Raji (cell line): ENCODE measurements around the gene CEMIP2.

Source experiments
- POLR2A ChIP-seq: IDR thresholded peaks from 2 replicates; pipeline ENCODE4 v1.6.1; 2011; ENCODE audit warnings: low read depth, low read length, control low read depth; ENCODE audit not compliant: insufficient read depth

Gene CEMIP2

DNA sequence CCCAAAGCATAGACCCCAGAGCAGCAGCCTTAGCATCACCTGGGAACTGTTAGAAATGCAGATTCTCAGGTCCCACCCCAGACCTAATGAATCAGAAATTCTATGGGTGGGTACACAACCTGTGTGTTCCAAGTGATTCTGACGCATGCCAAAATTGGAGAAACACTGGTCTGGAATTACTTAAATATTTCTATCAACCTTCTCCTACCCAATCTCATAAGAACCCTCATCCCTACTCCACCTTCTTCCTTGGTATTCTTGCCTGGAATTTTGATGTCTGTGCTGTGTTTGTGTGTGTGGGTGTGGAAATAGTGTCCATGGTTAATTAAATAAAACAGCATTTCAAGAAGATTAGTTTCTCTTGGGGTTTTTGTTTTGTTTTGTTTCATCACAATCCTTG is 111.8 kb downstream of the CEMIP2 start:
- TF ChIP-seq POLR2A = no peak

DNA sequence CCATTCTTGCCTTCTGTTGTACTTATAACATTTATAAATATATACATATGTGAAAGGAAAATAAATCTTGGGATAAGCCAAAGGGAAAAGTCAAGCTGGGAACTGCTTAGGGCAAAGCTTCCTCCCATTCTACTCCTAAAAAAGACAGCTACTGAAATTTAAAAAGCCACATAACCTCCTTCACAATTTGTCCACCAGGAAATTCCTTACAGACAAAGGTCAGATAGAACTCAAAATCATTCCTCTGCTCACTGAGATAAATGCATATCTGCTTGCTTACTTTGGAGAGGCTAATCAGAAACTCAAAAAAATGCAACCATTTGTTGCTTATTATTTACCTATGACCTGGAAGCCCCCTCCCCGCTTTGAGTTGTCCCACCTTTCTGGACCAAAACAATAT is 112.5 kb downstream of the CEMIP2 start:
- no peak for TF ChIP-seq POLR2A

DNA sequence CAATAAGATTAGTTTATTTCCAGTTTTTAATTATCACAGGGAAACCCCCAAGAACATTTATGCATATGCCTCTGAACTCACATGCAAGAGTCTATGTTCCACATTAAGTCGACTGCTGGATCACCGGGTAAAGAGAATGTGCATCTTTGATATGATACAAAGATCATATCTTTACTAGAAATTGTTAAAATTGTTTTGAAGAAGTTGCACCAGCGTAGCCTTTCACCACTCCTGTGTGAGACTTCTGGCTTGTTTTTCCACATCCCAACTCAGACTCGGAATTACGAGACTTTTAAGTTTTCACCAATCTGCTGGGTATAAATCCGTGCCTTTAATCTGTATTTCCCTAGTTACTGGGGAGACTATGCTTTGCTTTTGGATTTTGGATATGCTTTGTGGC is 113.2 kb downstream of the CEMIP2 start:
- no peak for TF ChIP-seq POLR2A

DNA sequence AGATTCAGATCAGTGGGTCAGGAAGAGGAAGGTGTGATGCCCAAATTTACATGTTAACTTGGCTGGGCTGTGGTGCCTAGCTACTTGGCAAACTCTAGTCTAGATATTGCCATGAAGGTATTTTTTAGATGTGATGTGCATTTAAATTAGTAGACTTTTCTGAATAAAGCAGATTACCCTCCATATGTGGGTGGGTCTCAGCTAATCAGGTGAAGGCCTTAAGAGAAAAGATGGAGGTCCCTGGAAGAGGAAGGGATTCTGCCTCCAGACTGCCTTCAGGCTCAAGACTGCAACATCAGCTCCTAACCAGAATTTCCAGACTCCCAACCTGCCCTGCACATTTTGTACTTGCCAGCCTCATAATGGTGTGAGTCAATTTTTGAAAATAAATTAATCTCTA is 115.8 kb downstream of the CEMIP2 start:
- no peak for TF ChIP-seq POLR2A

DNA sequence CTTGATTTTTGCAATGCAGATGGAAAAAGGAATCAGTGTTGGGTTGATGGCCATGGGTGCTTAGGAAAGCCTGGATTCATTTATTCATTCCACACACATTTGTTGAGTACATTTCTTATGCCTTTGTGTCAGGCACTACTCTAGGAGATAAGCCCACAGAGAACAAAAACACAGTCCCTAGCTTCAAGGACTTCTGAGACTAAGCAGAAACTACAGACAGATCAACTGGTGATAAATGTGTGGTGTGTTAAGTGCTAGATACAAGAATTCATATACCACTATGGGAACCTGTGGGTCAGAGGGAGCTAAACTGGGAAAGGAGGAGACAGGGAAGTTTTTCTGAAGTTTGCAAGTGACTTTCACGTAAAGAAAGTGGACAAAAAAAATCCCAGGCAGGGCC is 119.9 kb downstream of the CEMIP2 start:
- TF ChIP-seq POLR2A = no peak

DNA sequence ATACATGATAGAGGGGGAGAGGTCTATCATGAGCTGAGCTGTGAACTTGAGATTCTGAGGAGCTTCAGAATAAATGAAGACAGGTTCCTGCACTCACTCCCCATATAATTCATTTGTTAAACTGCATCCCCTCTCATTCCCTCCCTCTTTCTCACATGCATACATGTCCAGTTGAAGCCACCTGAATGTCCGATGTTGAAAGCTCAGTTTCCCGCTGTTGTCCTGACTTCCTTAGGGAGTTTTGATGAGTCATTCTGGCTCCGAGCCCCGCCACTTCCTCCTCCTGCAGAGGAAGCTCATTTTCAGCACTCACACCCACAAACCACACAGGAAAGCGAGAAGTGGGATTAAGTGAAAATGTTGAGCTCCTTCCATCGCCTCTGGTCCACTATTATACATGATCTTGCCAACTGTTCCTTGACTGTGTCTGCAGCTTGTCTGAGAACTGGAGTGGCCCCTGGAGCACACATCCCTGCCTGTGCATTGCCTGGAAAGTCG is 121.2 kb downstream of the CEMIP2 start:
- TF ChIP-seq POLR2A = no peak

DNA sequence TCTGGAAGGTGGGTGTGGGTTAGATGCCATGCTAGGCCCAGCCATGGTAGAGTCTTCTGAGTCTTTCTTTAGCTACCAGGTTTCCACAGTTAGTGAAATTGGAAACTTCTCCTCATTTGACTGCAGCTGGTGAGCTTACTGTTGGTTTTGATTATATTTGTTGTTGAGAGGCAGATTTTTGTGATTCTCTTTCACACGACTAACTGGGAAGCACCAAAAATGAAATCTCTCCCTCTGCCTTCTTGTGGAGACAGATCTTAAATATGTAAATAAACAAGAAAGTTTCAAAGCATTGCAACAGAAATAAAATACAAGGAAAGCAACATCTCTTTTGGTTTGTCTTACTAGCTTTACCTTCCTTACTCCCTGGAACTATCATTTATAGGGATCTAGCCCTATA is 122.2 kb downstream of the CEMIP2 start:
- TF ChIP-seq POLR2A = no peak

DNA sequence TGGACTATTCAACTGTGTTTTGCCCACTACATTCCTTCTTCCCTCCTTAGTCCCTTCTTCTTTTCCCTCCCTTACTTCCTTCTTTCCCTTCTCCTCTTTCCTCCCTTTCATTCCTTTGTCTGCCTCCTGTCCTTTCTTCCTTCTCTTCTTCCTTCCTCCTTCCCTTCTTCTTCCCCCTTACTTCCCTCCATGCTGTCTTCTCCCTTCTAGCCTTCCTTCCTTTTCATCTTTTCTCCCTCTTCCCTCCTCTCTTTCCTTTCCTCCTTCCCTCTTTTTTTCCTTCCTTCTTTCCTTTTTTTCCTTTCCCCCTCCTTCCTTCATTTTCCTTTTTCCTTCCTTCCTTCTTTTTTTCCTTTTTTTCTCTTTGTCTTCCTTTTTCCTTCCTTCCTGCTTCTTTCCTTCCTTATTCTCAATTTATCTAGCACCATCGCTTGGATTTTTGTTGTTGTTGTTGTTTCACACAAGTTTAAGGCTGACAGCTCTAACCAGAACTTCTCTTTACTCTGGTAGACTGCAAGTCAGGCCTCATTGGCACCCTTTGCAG is 123.4 kb downstream of the CEMIP2 start:
- no peak for TF ChIP-seq POLR2A

DNA sequence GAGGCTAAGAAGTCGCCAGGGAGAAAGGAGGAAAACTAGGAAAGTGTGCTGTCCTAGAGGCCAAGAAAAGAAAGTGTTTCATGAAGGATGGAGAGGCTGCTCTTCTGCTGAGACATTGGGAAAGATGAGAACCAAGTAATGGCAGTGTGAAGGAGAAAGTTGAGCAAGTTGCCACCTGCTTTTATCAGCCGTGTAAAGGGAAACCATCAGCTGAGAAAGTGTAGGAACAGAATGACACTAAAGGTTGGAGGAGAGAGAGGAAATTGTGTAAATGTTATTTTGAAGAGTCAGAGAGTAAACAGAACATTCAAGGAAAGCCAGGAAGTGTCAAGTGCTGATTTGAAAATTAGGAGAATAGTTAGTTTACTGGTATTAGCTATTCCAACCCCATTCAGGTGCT is 125.0 kb downstream of the CEMIP2 start:
- no peak for TF ChIP-seq POLR2A

DNA sequence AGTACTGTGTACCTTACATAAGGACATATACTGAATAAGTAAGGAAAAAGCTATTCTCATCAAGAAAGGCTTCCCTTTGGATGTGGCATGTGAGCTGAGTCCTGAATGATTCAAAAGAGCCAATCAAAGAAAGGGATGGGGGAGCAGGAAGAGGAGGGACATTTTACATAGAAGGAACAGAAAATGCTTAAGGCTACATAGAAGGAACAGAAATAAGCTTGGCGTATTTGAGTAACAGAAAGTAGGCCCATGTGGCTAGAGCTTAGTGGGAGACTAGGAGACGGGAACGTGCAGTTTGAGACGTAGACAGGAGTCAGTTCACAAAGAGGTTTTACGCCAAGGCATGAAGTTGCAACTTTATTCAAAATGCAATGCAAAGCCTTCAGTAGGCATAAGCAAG is 126.3 kb downstream of the CEMIP2 start:
- no peak for TF ChIP-seq POLR2A

DNA sequence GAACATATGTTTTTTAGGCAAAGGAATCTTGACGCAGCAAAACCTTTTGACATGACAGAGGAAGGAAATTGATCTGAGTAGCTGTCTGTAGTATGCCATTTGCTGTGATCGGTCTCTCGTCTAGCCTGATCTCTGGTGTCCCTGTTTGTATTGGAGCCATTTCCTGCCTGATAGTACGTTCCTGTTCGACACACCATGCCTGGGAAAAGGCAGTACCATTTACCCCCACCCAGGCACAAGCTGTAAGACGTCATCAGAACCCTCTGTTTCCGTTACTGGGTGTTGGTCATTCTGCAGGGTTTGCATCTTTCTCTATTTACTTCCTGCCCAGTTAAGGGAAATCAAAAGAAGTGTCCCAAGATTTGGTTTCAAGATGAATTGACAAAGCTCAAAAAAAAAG is 129.7 kb downstream of the CEMIP2 start:
- no peak for TF ChIP-seq POLR2A

DNA sequence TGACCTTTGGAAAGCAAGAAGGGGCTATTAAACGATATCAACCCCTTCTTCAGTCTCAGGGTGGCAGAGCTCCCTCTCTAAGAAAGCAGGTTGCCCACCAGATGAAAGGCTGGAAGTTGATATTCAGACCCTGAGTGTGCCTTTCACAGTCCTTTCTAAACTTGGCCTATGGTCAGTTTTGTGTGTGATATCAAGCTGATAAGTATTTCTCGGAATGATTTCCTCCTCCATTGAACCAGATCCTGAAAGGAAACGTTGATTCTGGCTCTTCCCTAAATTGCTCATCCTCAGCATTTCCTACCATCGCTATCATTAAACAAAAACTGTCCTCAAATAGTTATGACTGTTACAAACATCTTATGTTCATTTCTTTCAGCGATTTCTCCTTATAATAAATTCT is 130.4 kb downstream of the CEMIP2 start:
- no peak for TF ChIP-seq POLR2A

DNA sequence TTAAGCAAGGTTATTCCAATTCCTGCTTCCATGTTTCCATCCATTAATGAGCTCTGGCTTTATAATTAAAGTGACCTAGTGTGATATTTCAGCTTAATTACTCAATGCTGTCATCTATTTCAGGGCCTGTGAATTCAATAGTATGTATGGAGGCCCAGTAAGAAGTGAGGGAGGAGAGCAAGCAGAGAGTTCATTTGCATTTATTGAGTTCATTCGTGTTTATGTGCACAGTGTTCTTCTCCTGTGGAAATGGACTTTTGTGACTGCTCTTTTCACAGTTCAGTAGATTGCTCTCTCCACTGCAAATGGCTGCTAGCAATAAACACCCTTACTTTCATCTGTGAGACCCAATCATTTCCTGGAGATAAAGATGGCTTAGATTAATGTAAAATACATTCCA is 130.9 kb downstream of the CEMIP2 start:
- no peak for TF ChIP-seq POLR2A

DNA sequence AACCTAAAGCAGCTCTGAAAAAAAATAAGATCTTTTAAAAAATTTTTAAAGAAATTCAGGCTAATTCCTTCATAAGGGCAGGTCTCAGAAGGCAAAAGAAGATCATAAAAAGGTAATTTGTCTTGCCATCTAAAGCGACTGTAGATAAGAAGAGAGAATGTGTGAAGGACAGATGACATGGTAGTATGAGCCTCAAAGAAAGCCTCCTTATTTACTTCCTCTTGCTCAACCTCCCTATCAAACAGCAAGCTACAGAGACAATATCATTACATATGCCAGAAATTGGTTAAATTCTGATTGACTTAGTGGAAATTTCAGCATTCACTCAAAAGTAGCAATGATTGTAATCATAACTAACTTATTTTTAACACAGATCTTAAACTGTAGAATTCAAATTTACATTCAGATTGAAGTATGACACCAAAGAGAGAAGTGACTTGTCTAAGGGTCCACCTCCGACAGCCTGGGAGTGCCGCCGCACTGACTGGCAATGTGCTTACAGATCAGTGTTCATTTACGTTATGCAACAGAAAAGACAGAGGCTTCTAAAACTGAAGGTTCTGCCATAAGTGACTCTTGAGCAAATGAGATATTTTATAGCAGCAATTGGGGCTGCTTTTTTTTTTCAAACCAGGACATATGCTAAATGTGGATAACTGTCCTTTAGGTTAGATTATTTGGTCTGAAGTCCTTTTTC is 132.0 kb downstream of the CEMIP2 start:
- TF ChIP-seq POLR2A = no peak

DNA sequence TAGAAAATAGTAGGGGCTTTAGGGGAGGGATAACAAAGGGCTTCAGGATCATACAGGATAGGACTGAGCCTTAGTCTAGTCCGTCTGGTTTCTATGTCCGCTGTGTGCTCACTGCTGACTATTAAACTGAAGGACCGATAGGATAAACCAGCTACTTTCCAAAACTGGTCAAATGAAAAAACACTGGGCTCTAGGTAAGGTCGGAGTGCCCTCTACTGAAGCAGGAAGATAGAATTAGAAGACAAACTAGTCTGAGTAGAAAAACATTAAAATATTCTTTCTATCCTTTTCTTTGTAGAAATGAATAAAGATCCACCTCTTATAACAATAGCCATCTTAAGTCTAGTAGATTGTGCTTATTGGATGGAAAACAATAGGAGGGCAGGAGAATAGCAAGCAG is 133.6 kb downstream of the CEMIP2 start:
- TF ChIP-seq POLR2A = no peak
